SH-SY5Y (cell line): ENCODE results near the gene CNIH3.

Experiments used
- GATA2 ChIP-seq: IDR thresholded peaks from 2 replicates; pipeline ENCODE4 v1.6.1; 2011; ENCODE audit warnings: mild to moderate bottlenecking, low read depth, low read length
- GATA3 ChIP-seq: IDR thresholded peaks from 2 replicates; pipeline ENCODE4 v1.6.1; 2011; ENCODE audit warnings: low read depth, mild to moderate bottlenecking, low read length, moderate library complexity

DNA sequence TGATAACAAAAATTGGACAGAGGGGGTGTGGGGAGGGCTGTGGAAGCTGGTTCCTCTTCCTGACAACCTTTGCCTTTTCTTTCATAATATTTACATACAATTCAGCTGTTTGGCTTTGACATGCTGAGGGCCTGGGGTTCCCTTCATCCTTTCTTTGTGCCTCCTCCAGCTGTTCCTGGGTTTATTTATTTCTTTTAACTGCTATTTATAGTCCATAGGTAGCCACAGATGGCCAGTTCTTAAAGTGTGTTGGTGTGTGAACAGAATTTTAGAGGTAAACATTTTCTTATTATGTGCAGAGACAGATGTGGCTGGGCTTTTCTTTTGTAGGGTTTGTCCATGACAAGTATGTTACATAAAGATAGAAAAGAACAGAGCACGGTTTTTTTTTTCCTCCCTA lies 34.1 kb upstream of the CNIH3 start:
- TF ChIP-seq GATA3 (no peak), GATA2 (no peak)
